Activated CD4-positive, alpha-beta T cell treated with anti-CD3 and anti-CD28 coated beads, Interleukin-2, Interleukin-6, amounts not matched to agents 100 ng/mL and 50 ng/mL, durations not matched to agents 16 hours and 8 hours (primary cell): Measurements from ENCODE around the gene PCP2.

Source experiments
- DNase-seq: peaks from one replicate; pipeline ENCODE4 v3.0.0-alpha.2; 2020

PCP2 gene

GRCh38 chr19:7638802-7639465 is 5.4 kb upstream of the PCP2 start:
- DNase-seq: no peak

GRCh38 chr19:7637374-7638256 is 4.1 kb upstream of the PCP2 start:
- DNase-seq: peak; percentile 22

GRCh38 chr19:7636691-7637373 is 3.3 kb upstream of the PCP2 start, which contains the start of gene STXBP2:
Gene STXBP2, plus strand, starts transcription at chr19:7637110. Its CDS starts 40 bp downstream, at chr19:7637150.
- DNase-seq: peak; percentile 93

- no peak for DNase-seq
These were observed 2.8 kb upstream of the PCP2 start for GRCh38 chr19:7636317-7636690.

GRCh38 chr19:7635670-7636069 is 2.2 kb upstream of the PCP2 start:
- no peak for DNase-seq

GRCh38 chr19:7632340-7633203 is 947 bp downstream of the PCP2 start:
- no peak for DNase-seq

- no peak for DNase-seq
These were observed 1.9 kb downstream of the PCP2 start for GRCh38 chr19:7631577-7631976.

- DNase-seq: peak; percentile 98
These were observed 4.0 kb downstream of the PCP2 start, which contains the start of the genes PET100 and XAB2 for GRCh38 chr19:7629347-7630054. Gene PET100, plus strand, starts transcription at chr19:7629793. Its CDS starts 41 bp downstream, at chr19:7629834. Gene XAB2, minus strand, starts transcription at chr19:7629545. Its CDS starts 18 bp downstream, at chr19:7629527.

GRCh38 chr19:7628589-7629311 is 4.8 kb downstream of the PCP2 start:
- DNase-seq: no peak

- DNase-seq: no peak
These were observed 6.4 kb downstream of the PCP2 start for GRCh38 chr19:7627166-7627565.

- no peak for DNase-seq
These were observed 7.7 kb downstream of the PCP2 start for GRCh38 chr19:7625763-7626372.

GRCh38 chr19:7624810-7625209 is 8.7 kb downstream of the PCP2 start:
- no peak for DNase-seq

- DNase-seq: no peak
These were observed 9.6 kb downstream of the PCP2 start for GRCh38 chr19:7623725-7624603.

GRCh38 chr19:7622933-7623685 is 10.4 kb downstream of the PCP2 start:
- DNase-seq: peak; percentile 9

GRCh38 chr19:7620442-7621412 is 12.8 kb downstream of the PCP2 start:
- no peak for DNase-seq

GRCh38 chr19:7619671-7620441 is 13.7 kb downstream of the PCP2 start:
- DNase-seq: no peak
